Measurements from ENCODE around the gene DNAH1.

DNA sequence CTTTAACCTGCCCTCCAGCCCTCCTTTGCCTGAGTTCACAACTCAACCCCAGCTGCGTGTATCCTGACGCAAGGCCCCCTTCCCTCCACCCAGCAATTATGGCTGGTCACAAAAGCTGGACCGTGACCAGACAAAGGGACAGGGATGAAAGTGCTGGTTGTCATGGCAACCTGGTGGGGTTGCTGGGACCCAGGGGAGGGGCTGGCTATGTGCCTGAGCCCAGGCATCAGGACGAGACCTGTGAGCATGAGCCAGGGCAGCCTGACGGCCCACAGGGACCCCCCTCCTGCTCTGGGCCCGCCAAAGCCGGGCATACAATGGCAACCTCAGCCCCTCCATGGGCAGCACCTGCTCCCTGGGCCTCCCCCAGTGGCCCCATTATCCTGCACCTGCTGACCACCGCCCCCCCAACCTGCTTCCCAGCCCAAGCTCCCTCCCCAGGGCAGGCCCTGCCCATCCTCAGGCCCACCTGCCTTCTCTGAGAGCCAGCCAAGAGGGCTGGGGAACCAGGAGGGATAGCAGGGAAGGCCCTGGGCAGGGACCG is 4.5 kb upstream of the DNAH1 start:
- TF ChIP-seq, protein P1, sequence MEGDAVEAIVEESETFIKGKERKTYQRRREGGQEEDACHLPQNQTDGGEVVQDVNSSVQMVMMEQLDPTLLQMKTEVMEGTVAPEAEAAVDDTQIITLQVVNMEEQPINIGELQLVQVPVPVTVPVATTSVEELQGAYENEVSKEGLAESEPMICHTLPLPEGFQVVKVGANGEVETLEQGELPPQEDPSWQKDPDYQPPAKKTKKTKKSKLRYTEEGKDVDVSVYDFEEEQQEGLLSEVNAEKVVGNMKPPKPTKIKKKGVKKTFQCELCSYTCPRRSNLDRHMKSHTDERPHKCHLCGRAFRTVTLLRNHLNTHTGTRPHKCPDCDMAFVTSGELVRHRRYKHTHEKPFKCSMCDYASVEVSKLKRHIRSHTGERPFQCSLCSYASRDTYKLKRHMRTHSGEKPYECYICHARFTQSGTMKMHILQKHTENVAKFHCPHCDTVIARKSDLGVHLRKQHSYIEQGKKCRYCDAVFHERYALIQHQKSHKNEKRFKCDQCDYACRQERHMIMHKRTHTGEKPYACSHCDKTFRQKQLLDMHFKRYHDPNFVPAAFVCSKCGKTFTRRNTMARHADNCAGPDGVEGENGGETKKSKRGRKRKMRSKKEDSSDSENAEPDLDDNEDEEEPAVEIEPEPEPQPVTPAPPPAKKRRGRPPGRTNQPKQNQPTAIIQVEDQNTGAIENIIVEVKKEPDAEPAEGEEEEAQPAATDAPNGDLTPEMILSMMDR (IDR thresholded peaks at IDR 0.05) = no peak
- TF ChIP-seq POLR2A (IDR thresholded peaks at IDR 0.05) = no peak

All from Peyer's patch (tissue), 4 donors.